GM23248 (cell line): ENCODE measurements around the gene MYO1D.

ENCODE experiments used
- EZH2 ChIP-seq: fragments of 200-600 bp; sonication (generic); IDR thresholded peaks from 2 replicates; pipeline ENCODE4 v1.6.1; 2018; ENCODE audit warnings: antibody characterized with exemption, mild to moderate bottlenecking; ENCODE audit not compliant: insufficient read depth, poor library complexity, severe bottlenecking
- EZH2phosphoT487 ChIP-seq: fragments of 200-600 bp; sonication (generic); IDR thresholded peaks from 2 replicates; pipeline ENCODE4 v1.6.1; 2018; ENCODE audit warnings: antibody characterized with exemption, moderate library complexity, mild to moderate bottlenecking, low read depth; ENCODE audit not compliant: insufficient read depth

DNA sequence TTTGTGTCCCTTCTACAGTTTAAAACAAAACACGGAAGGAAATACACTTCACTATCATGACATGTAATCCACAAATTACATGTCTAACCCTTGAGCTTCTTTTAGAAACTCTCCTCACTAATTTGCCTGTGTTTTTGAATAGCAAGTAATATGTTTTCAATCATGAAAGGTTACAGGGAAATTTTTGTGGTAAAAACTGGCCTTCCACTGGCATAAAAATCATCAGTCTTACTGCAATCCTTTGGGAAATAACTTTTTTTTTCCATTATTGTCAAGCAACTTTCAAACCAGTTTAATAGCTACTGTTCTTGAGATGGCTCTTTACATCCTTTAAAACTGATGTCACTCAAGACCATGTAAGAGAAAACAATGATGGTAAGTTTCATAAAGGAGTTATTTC is 27.0 kb downstream of the MYO1D start:
- TF ChIP-seq EZH2phosphoT487 (no peak), EZH2 (no peak)
